Vagina (tissue), 2 donors: Measurements from ENCODE around the gene PM20D1. TPM values are rescaled to one million over a fixed set of nuclear protein-coding genes. Genes with fewer than 3 reads are reported as not detected.

Experiments used
- DNase-seq, 2 donors: peaks; one replicate each; pipeline ENCODE4 v3.0.0-alpha.2; 2017; ENCODE audit errors: extremely low spot score in 2 of 2
- H3K27ac ChIP-seq: fragments of 200-600 bp; sonication (generic); one replicate; pipeline ENCODE4 v1.5.1; 2019
- H3K27me3 ChIP-seq: fragments of 200-600 bp; sonication (generic); one replicate; pipeline ENCODE4 v1.5.1; 2019
- H3K36me3 ChIP-seq, 2 donors: fragments of 200-600 bp; sonication (generic); one replicate each; pipeline ENCODE4 v1.5.1; 2017 to 2019
- H3K4me1 ChIP-seq: fragments of 200-600 bp; sonication (generic); one replicate; pipeline ENCODE4 v1.5.1; 2019
- H3K4me3 ChIP-seq, 2 donors: fragments of 200-600 bp; sonication (generic); 1 replicate in 1 of 2; 2 replicates in 1 of 2; pipeline ENCODE4 v1.5.1; 2016 to 2019
- H3K9me3 ChIP-seq: fragments of 200-600 bp; sonication (generic); one replicate; pipeline ENCODE4 v1.5.1; 2019
- CTCF ChIP-seq, 3 experiments: fragments of 450-650 bp in 2 of 3; fragments of 200-600 bp in 1 of 3; sonication (generic) in 1 of 3; IDR thresholded peaks; one replicate each; pipeline ENCODE4 v1.5.1; 2017 to 2019; ENCODE audit warnings: antibody characterized with exemption in 3 of 3, mild to moderate bottlenecking in 2 of 3, moderate library complexity in 2 of 3
- POLR2A ChIP-seq, 2 donors: fragments of 450-650 bp; IDR thresholded peaks; one replicate each; pipeline ENCODE4 v1.6.1; 2017; ENCODE audit warnings: antibody characterized with exemption in 2 of 2, mild to moderate bottlenecking in 2 of 2, moderate library complexity in 2 of 2
- POLR2AphosphoS5 ChIP-seq, 2 donors: sonication (generic); formaldehyde crosslinking; IDR thresholded peaks; one replicate each; pipeline ENCODE4 v1.9.0; 2017; ENCODE audit warnings: antibody characterized with exemption in 2 of 2, mild to moderate bottlenecking in 2 of 2, low read depth in 1 of 2; ENCODE audit not compliant: insufficient read depth in 1 of 2
- intact Hi-C: fragments of 100-400 bp; cut with DNase I; formaldehyde crosslinking; loops from one replicate; pipeline ENCODE4 v1.15.1; 2023
- total RNA-seq: library from RNA; depleted of rRNA; stranded (reverse); fragments of >200 nt; gene quantifications from one replicate; pipeline ENCODE4 v1.2.3, GENCODE V29; 2016

PM20D1 gene
- total RNA-seq, 1 donor from 2014 or later, result not detected

- TF ChIP-seq POLR2A (IDR thresholded peaks at IDR 0.05) (peak; percentile 14 to 63), POLR2AphosphoS5 (IDR thresholded peaks at IDR 0.05; ENCODE audit: insufficient read depth in 1 of 2, low read depth in 1 of 2) (peak; percentile 79 to 97), CTCF (IDR thresholded peaks at IDR 0.05) (no peak)
- peaks cover 55% of the 10 kb centered on the region for H3K4me1 ChIP-seq
- intact Hi-C loops, result no loop called here
Measured at GRCh38 chr1:205812878-205813754, 36.8 kb downstream of the PM20D1 start, which contains the start of gene SLC41A1. TSS of gene SLC41A1 (minus strand) at chr1:205813198. CDS start at chr1:205810441, 2,757 bp downstream.

GRCh38 chr1:205812271-205812877 lies 37.6 kb downstream of the PM20D1 start:
- peaks cover 60% of the 10 kb centered on the region for H3K4me1 ChIP-seq
- H3K9me3 ChIP-seq, result no peaks in the 10 kb centered on the region
- peak overlapping the region; percentile 89 to 97 for H3K4me3 ChIP-seq
- peak overlapping the region; percentile 92 for H3K27ac ChIP-seq
- TF ChIP-seq CTCF (IDR thresholded peaks at IDR 0.05) (no peak), POLR2AphosphoS5 (IDR thresholded peaks at IDR 0.05; ENCODE audit: insufficient read depth in 1 of 2, low read depth in 1 of 2) (no peak), POLR2A (IDR thresholded peaks at IDR 0.05) (no peak)
- no peaks in the 10 kb centered on the region for H3K36me3 ChIP-seq
- intact Hi-C loops, result no loop called here
- no peaks in the 10 kb centered on the region for H3K27me3 ChIP-seq
- DNase-seq, result no peak

More at GRCh38 chr1:205812878-205813754, 36.8 kb downstream of the PM20D1 start, which contains the start of gene SLC41A1:
- peak within 1 kb of the TSS; percentile 89 to 97 for H3K4me3 ChIP-seq
- H3K27me3 ChIP-seq, result no peaks in the 10 kb centered on the region
- H3K9me3 ChIP-seq, result no peaks in the 10 kb centered on the region
- peak within 1 kb of the TSS; percentile 92 for H3K27ac ChIP-seq
- no peaks in the 10 kb centered on the region for H3K36me3 ChIP-seq
- DNase-seq, result peak in 1 of 2 donors; percentile 96

GRCh38 chr1:205811660-205812059 lies 38.3 kb downstream of the PM20D1 start:
- intact Hi-C loops, result no loop called here
- Histone ChIP-seq H3K4me3 (peak overlapping the region; percentile 89 to 97), H3K36me3 (no peaks in the 10 kb centered on the region), H3K27me3 (no peaks in the 10 kb centered on the region), H3K27ac (no peak overlapping the region), H3K4me1 (peaks cover 60% of the 10 kb centered on the region), H3K9me3 (no peaks in the 10 kb centered on the region)
- no peak for TF ChIP-seq CTCF (IDR thresholded peaks at IDR 0.05)
- TF ChIP-seq POLR2A (IDR thresholded peaks at IDR 0.05), result no peak
- TF ChIP-seq POLR2AphosphoS5 (IDR thresholded peaks at IDR 0.05; ENCODE audit: insufficient read depth in 1 of 2, low read depth in 1 of 2), result no peak
- DNase-seq, result no peak

- TF ChIP-seq CTCF (IDR thresholded peaks at IDR 0.05) (no peak), POLR2A (IDR thresholded peaks at IDR 0.05) (no peak), POLR2AphosphoS5 (IDR thresholded peaks at IDR 0.05; ENCODE audit: insufficient read depth in 1 of 2, low read depth in 1 of 2) (no peak)
- Histone ChIP-seq H3K36me3 (no peaks in the 10 kb centered on the region), H3K4me1 (peaks cover 70% of the 10 kb centered on the region), H3K27me3 (no peaks in the 10 kb centered on the region), H3K4me3 (no peak overlapping the region), H3K27ac (no peak overlapping the region), H3K9me3 (no peaks in the 10 kb centered on the region)
- intact Hi-C loops, result no loop called here
- no peak for DNase-seq
Measured at GRCh38 chr1:205810448-205811157, 39.3 kb downstream of the PM20D1 start.
